NCI-H1417 treated with DMSO at 0.1 percent for 48 hours (cell line): ENCODE data around the gene TRIM47.
A peak's percentile ranks its signal among the peaks of the same experiment; 100 is the strongest.
"Not testable (repeated sequence)": the region's sequence is repeated elsewhere in the genome, so short reads cannot be mapped to it uniquely, and the experiment has no call there.

Source experiments
- DNase-seq: peaks from one replicate; lab custom pipeline; 2025; lab: John Stamatoyannopoulos, UW

TRIM47 gene

GRCh38 chr17:75891605-75892555 is 13.5 kb upstream of the TRIM47 start:
- no peak for DNase-seq

GRCh38 chr17:75891022-75891604 is 12.7 kb upstream of the TRIM47 start:
- no peak for DNase-seq

- DNase-seq: no peak
Measured at GRCh38 chr17:75889454-75889853, 11.1 kb upstream of the TRIM47 start.

GRCh38 chr17:75888484-75888883 is 10.1 kb upstream of the TRIM47 start:
- DNase-seq: no peak

- not testable (repeated sequence) for DNase-seq
Measured at GRCh38 chr17:75885860-75886259, 7.5 kb upstream of the TRIM47 start.

GRCh38 chr17:75885431-75885830 is 7.0 kb upstream of the TRIM47 start:
- no peak for DNase-seq

GRCh38 chr17:75881678-75882454 is 3.5 kb upstream of the TRIM47 start:
- no peak for DNase-seq

GRCh38 chr17:75880266-75880665 is 1.9 kb upstream of the TRIM47 start:
- DNase-seq: no peak

- no peak for DNase-seq
Measured at GRCh38 chr17:75877752-75878173, 618 bp downstream of the TRIM47 start.

- DNase-seq: no peak
Measured at GRCh38 chr17:75876938-75877751, 1.2 kb downstream of the TRIM47 start.

GRCh38 chr17:75876190-75876937 is 2.0 kb downstream of the TRIM47 start:
- DNase-seq: peak; percentile 21

GRCh38 chr17:75875940-75876189 is 2.5 kb downstream of the TRIM47 start:
- no peak for DNase-seq

- DNase-seq: no peak
Measured at GRCh38 chr17:75875182-75875939, 3.0 kb downstream of the TRIM47 start.

- no peak for DNase-seq
Measured at GRCh38 chr17:75874323-75875181, 3.8 kb downstream of the TRIM47 start.

GRCh38 chr17:75873587-75874322 is 4.6 kb downstream of the TRIM47 start:
- no peak for DNase-seq

- no peak for DNase-seq
Measured at GRCh38 chr17:75872434-75873351, 5.7 kb downstream of the TRIM47 start.

GRCh38 chr17:75870228-75870627 is 8.2 kb downstream of the TRIM47 start:
- not testable (repeated sequence) for DNase-seq
